BE2C (cell line): ENCODE data around the gene BARD1.
"Not testable (repeated sequence)": the region's sequence is repeated elsewhere in the genome, so short reads cannot be mapped to it uniquely, and the experiment has no call there.

Experiments
- DNase-seq: peaks from one replicate; pipeline ENCODE4 v3.0.0-alpha.2; 2020
- H3K27me3 ChIP-seq: fragments of 250-450 bp; sonication (Bioruptor Pico); 2 replicates; pipeline ENCODE4 v1.5.1; 2020; ENCODE audit warnings: mild to moderate bottlenecking
- H3K36me3 ChIP-seq: fragments of 250-450 bp; sonication (Bioruptor Pico); 2 replicates; pipeline ENCODE4 v1.5.1; 2020; ENCODE audit warnings: mild to moderate bottlenecking
- H3K4me1 ChIP-seq: fragments of 250-450 bp; sonication (Bioruptor Pico); 2 replicates; pipeline ENCODE4 v1.5.1; 2020
- H3K4me3 ChIP-seq: 2 replicates; pipeline ENCODE4 v1.5.1; 2011; ENCODE audit warnings: low read depth, low read length
- H3K9me3 ChIP-seq: fragments of 250-450 bp; sonication (Bioruptor Pico); 2 replicates; pipeline ENCODE4 v1.5.1; 2020
- CTCF ChIP-seq: IDR thresholded peaks from 2 replicates; pipeline ENCODE4 v1.5.1; 2012; ENCODE audit warnings: mild to moderate bottlenecking, low read depth, low read length

The BARD1 gene

GRCh38 chr2:214801768-214802397 lies 7.6 kb downstream of the BARD1 start:
- no peaks in the 10 kb centered on the region for H3K27me3 ChIP-seq
- H3K4me3 ChIP-seq, result no peak overlapping the region
- no peaks in the 10 kb centered on the region; the same call in 1 of the 2 replicates for H3K36me3 ChIP-seq
- no peaks in the 10 kb centered on the region; the same call in 1 of the 2 replicates for H3K4me1 ChIP-seq
- H3K9me3 ChIP-seq, result no peaks in the 10 kb centered on the region
- DNase-seq, result no peak
- TF ChIP-seq CTCF, result no peak

GRCh38 chr2:214801068-214801467 lies 8.4 kb downstream of the BARD1 start:
- Histone ChIP-seq H3K9me3 (no peaks in the 10 kb centered on the region), H3K4me1 (no peaks in the 10 kb centered on the region; the same call in 1 of the 2 replicates), H3K36me3 (no peaks in the 10 kb centered on the region; the same call in 1 of the 2 replicates), H3K27me3 (no peaks in the 10 kb centered on the region), H3K4me3 (no peak overlapping the region)
- no peak for DNase-seq
- TF ChIP-seq CTCF, result no peak

- Histone ChIP-seq H3K36me3 (peaks cover 7% of the 10 kb centered on the region), H3K27me3 (no peaks in the 10 kb centered on the region), H3K4me1 (no peaks in the 10 kb centered on the region; the same call in 1 of the 2 replicates), H3K4me3 (no peak overlapping the region), H3K9me3 (no peaks in the 10 kb centered on the region)
- TF ChIP-seq CTCF, result no peak
- no peak for DNase-seq
Observed at GRCh38 chr2:214800180-214800579, 9.3 kb downstream of the BARD1 start.

- H3K36me3 ChIP-seq, result peaks cover 10% of the 10 kb centered on the region
- no peaks in the 10 kb centered on the region for H3K27me3 ChIP-seq
- H3K4me3 ChIP-seq, result no peak overlapping the region
- H3K9me3 ChIP-seq, result no peaks in the 10 kb centered on the region
- H3K4me1 ChIP-seq, result no peaks in the 10 kb centered on the region; the same call in 1 of the 2 replicates
- no peak for DNase-seq
- TF ChIP-seq CTCF, result no peak
Observed at GRCh38 chr2:214796911-214797310, 12.6 kb downstream of the BARD1 start.

- not testable (repeated sequence) for H3K4me1 ChIP-seq, H3K27me3 ChIP-seq, H3K4me3 ChIP-seq, DNase-seq, H3K9me3 ChIP-seq
- H3K36me3 ChIP-seq, result peaks cover 32% of the 10 kb centered on the region
Observed at GRCh38 chr2:214783181-214783580, 26.3 kb downstream of the BARD1 start.

GRCh38 chr2:214782671-214783070 lies 26.8 kb downstream of the BARD1 start:
- Histone ChIP-seq H3K4me3 (no peak overlapping the region), H3K4me1 (no peaks in the 10 kb centered on the region), H3K36me3 (peaks cover 32% of the 10 kb centered on the region), H3K9me3 (peaks cover 3% of the 10 kb centered on the region; the same call in 1 of the 2 replicates), H3K27me3 (no peaks in the 10 kb centered on the region)
- DNase-seq, result no peak
- TF ChIP-seq CTCF, result no peak
